ENCODE results near the gene NME1.

NME1 gene

GRCh38 chr17:51197754-51198153 lies 44.4 kb downstream of the NME1 start:
- no peak for DNase-seq
- Histone ChIP-seq H3K27me3 (ENCODE audit: insufficient read depth, low read depth, severe bottlenecking) (no peaks in the 10 kb centered on the region), H3K27ac (no peak overlapping the region), H3K36me3 (peaks cover 88% of the 10 kb centered on the region), H3K4me3 (ENCODE audit: low read depth, low read length) (no peak overlapping the region), H3K9me3 (ENCODE audit: severe bottlenecking) (no peaks in the 10 kb centered on the region)
- TF ChIP-seq CTCF (IDR thresholded peaks at IDR 0.05; ENCODE audit: low read depth, low read length) = no peak

- no peak overlapping the region for H3K4me3 ChIP-seq (ENCODE audit: low read depth, low read length)
- H3K27me3 ChIP-seq (ENCODE audit: insufficient read depth, low read depth, severe bottlenecking) = no peaks in the 10 kb centered on the region
- no peaks in the 10 kb centered on the region for H3K9me3 ChIP-seq (ENCODE audit: severe bottlenecking)
- no peak overlapping the region for H3K27ac ChIP-seq
- TF ChIP-seq CTCF (IDR thresholded peaks at IDR 0.05; ENCODE audit: low read depth, low read length) = no peak
- DNase-seq = no peak
- H3K36me3 ChIP-seq = peaks cover 92% of the 10 kb centered on the region
Observed at GRCh38 chr17:51200295-51200694, 46.9 kb downstream of the NME1 start.

DNA sequence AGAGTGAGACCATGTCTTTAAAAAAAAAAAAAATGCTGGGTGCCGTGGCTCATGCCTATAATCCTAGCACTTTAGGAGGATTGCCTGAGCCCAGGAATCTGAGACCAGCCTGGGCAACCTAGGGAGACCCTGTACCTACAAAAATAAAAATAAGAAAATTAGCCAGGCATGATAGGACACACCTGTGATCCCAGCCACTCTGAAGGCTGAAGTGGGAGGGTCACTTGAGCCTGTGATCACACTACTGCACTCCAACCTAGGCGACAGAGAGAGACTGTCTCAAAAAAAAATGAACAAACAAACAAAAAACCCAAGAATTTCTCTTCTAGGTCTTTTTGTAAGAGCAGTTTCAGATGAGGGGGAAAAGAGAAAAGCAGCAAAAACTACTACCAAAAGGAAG lies 47.5 kb downstream of the NME1 start:
- H3K27ac ChIP-seq = no peak overlapping the region
- peaks cover 92% of the 10 kb centered on the region for H3K36me3 ChIP-seq
- H3K27me3 ChIP-seq (ENCODE audit: insufficient read depth, low read depth, severe bottlenecking) = no peaks in the 10 kb centered on the region
- H3K9me3 ChIP-seq (ENCODE audit: severe bottlenecking) = no peaks in the 10 kb centered on the region
- no peak for TF ChIP-seq CTCF (IDR thresholded peaks at IDR 0.05; ENCODE audit: low read depth, low read length)
- no peak for DNase-seq
- H3K4me3 ChIP-seq (ENCODE audit: low read depth, low read length) = no peak overlapping the region

GRCh38 chr17:51203838-51204237 lies 50.5 kb downstream of the NME1 start:
- Histone ChIP-seq H3K27me3 (ENCODE audit: insufficient read depth, low read depth, severe bottlenecking) (no peaks in the 10 kb centered on the region), H3K9me3 (ENCODE audit: severe bottlenecking) (no peaks in the 10 kb centered on the region), H3K27ac (no peak overlapping the region), H3K36me3 (peaks cover 96% of the 10 kb centered on the region), H3K4me3 (ENCODE audit: low read depth, low read length) (no peak overlapping the region)
- no peak for DNase-seq
- TF ChIP-seq CTCF (IDR thresholded peaks at IDR 0.05; ENCODE audit: low read depth, low read length) = no peak

Data from WERI-Rb-1 (cell line).